H1 (cell line): ENCODE results near the gene IL19. TPM values are rescaled to one million over a fixed set of nuclear protein-coding genes. Genes with fewer than 3 reads are reported as not detected.

ENCODE experiments used
- CTCF ChIA-PET: fragments of 300-600 bp; sonication (Branson Sonifier 250); formaldehyde crosslinking; loops from one replicate; lab custom pipeline; 2021; ENCODE audit not compliant: partially characterized antibody; lab: Charles Lee
- POLR2A ChIA-PET: fragments of 300-600 bp; sonication (Branson Sonifier 250); formaldehyde crosslinking; loops from one replicate; lab custom pipeline; 2021; ENCODE audit warnings: inconsistent platforms; ENCODE audit not compliant: partially characterized antibody; lab: Charles Lee
- DNase-seq, 2 experiments: peaks; one replicate each; pipeline versions ENCODE4 v3.0.0 to v3.0.0-alpha.2; 2010 to 2022; ENCODE audit warnings: low spot score in 2 of 2, low read depth in 1 of 2, mixed read lengths in 1 of 2
- FAIRE-seq: peaks from 2 replicates; lab custom pipeline; 2011; peaks lifted over from hg19 to GRCh38; lab: Jason Lieb, UNC
- H2AFZ ChIP-seq: 2 replicates; pipeline ENCODE4 v1.8.1; 2012; ENCODE audit warnings: low read length, inconsistent platforms
- H2AK5ac ChIP-seq: 2 replicates; pipeline ENCODE4 v1.6.1; 2013; ENCODE audit warnings: low read depth, low read length
- H2BK120ac ChIP-seq: replicated peaks from 2 replicates; pipeline ENCODE3; 2013; ENCODE audit warnings: low read depth, low read length, inconsistent platforms
- H2BK12ac ChIP-seq: 2 replicates; pipeline ENCODE4 v1.6.1; 2013; ENCODE audit warnings: low read depth, low read length
- H2BK15ac ChIP-seq: 2 replicates; pipeline ENCODE4 v1.6.1; 2013; ENCODE audit warnings: low read length
- H2BK20ac ChIP-seq: 2 replicates; pipeline ENCODE4 v1.6.1; 2013; ENCODE audit warnings: low read length
- H2BK5ac ChIP-seq: 2 replicates; pipeline ENCODE4 v1.6.1; 2013; ENCODE audit warnings: low read depth, low read length
- H3K14ac ChIP-seq: 2 replicates; pipeline ENCODE4 v1.6.1; 2013; ENCODE audit warnings: inconsistent platforms; ENCODE audit not compliant: insufficient read length
- H3K18ac ChIP-seq: 2 replicates; pipeline ENCODE4 v1.6.1; 2013; ENCODE audit warnings: low read length; ENCODE audit errors: extremely low read depth
- H3K23ac ChIP-seq: 2 replicates; pipeline ENCODE4 v1.6.1; 2013; ENCODE audit warnings: inconsistent platforms; ENCODE audit not compliant: insufficient read length
- H3K23me2 ChIP-seq: 2 replicates; pipeline ENCODE4 v1.6.1; 2013; ENCODE audit warnings: low read depth, low read length
- H3K27ac ChIP-seq: 2 replicates; pipeline ENCODE4 v1.6.1; 2011; ENCODE audit warnings: low read depth, low read length, inconsistent platforms
- H3K27me3 ChIP-seq, 4 experiments: replicated peaks in 1 of 4; 1 replicate in 1 of 4; 2 replicates in 3 of 4; pipeline versions ENCODE4 v1.6.1 to v1.8.1; 2011 to 2013; ENCODE audit warnings: low read length in 3 of 4, mild to moderate bottlenecking in 3 of 4, inconsistent platforms in 2 of 4, mixed read lengths in 2 of 4, moderate library complexity in 1 of 4; ENCODE audit not compliant: control insufficient read depth in 3 of 4, insufficient read depth in 3 of 4; ENCODE audit errors: extremely low read depth in 1 of 4
- H3K36me3 ChIP-seq, 4 experiments: 2 replicates each; pipeline versions ENCODE4 v1.6.1 to v1.8.1; 2011 to 2013; ENCODE audit warnings: mild to moderate bottlenecking in 4 of 4, low read length in 3 of 4, moderate library complexity in 2 of 4, control low read depth in 1 of 4, inconsistent platforms in 1 of 4; ENCODE audit not compliant: insufficient read depth in 4 of 4, control insufficient read depth in 2 of 4
- H3K4ac ChIP-seq: replicated peaks from 2 replicates; pipeline ENCODE3; 2013; ENCODE audit warnings: low read length, low read depth, mixed read lengths, inconsistent platforms; ENCODE audit not compliant: insufficient read length
- H3K4me1 ChIP-seq, 4 experiments: replicated peaks in 1 of 4; 1 replicate in 1 of 4; 2 replicates in 3 of 4; pipeline versions ENCODE4 v1.6.1 to v1.8.1; 2011 to 2013; ENCODE audit warnings: low read length in 3 of 4, inconsistent platforms in 2 of 4, mixed read lengths in 1 of 4; ENCODE audit not compliant: insufficient read depth in 4 of 4, control insufficient read depth in 3 of 4
- H3K4me2 ChIP-seq, 2 experiments: 2 replicates each; pipeline versions ENCODE4 v1.6.1 to v1.8.1; 2011 to 2013; ENCODE audit warnings: low read depth in 2 of 2, low read length in 2 of 2, control low read depth in 1 of 2, inconsistent platforms in 1 of 2, mild to moderate bottlenecking in 1 of 2; ENCODE audit not compliant: insufficient read depth in 1 of 2
- H3K4me3 ChIP-seq, 4 experiments: fragments of 200-600, 300-600 bp in 1 of 4; sonication (generic), shearing (Covaris generic), sonication (Bioruptor Twin) in 1 of 4; 2 replicates each; pipeline versions ENCODE4 v1.5.1 to v1.8.1; 2011 to 2016; ENCODE audit warnings: low read length in 4 of 4, low read depth in 3 of 4, control low read depth in 2 of 4, inconsistent platforms in 2 of 4, mild to moderate bottlenecking in 2 of 4, mixed read lengths in 1 of 4, moderate library complexity in 1 of 4; ENCODE audit not compliant: insufficient read depth in 2 of 4; ENCODE audit errors: extremely low read depth in 1 of 4
- H3K56ac ChIP-seq: replicated peaks from 2 replicates; pipeline ENCODE3; 2013; ENCODE audit warnings: low read depth, mild to moderate bottlenecking, mixed read lengths, low read length, inconsistent platforms; ENCODE audit not compliant: insufficient read length
- H3K79me1 ChIP-seq: 2 replicates; pipeline ENCODE4 v1.6.1; 2013; ENCODE audit warnings: low read depth, low read length, control low read depth
- H3K79me2 ChIP-seq, 2 experiments: 2 replicates each; pipeline versions ENCODE4 v1.6.1 to v1.8.1; 2012 to 2013; ENCODE audit warnings: low read length in 2 of 2, mild to moderate bottlenecking in 2 of 2, inconsistent platforms in 1 of 2; ENCODE audit not compliant: insufficient read depth in 2 of 2, control insufficient read depth in 1 of 2
- H3K9ac ChIP-seq, 4 experiments: replicated peaks in 1 of 4; 1 replicate in 1 of 4; 2 replicates in 3 of 4; pipeline versions ENCODE4 v1.6.1 to v1.8.1; 2011 to 2013; ENCODE audit warnings: low read depth in 3 of 4, low read length in 3 of 4, control low read depth in 2 of 4, mild to moderate bottlenecking in 2 of 4, moderate library complexity in 2 of 4, inconsistent platforms in 1 of 4; ENCODE audit errors: extremely low read depth in 1 of 4
- H3K9me3 ChIP-seq, 2 experiments: 2 replicates each; pipeline versions ENCODE4 v1.6.1 to v1.8.1; 2012 to 2013; ENCODE audit warnings: mild to moderate bottlenecking in 2 of 2, moderate library complexity in 2 of 2, control low read depth in 1 of 2, inconsistent platforms in 1 of 2, low read depth in 1 of 2, low read length in 1 of 2, mixed read lengths in 1 of 2; ENCODE audit not compliant: insufficient read depth in 2 of 2
- H4K20me1 ChIP-seq, 2 experiments: replicated peaks in 1 of 2; 2 replicates each; pipeline versions ENCODE3 to v1.8.1; 2011 to 2013; ENCODE audit warnings: inconsistent platforms in 2 of 2, low read length in 2 of 2, mild to moderate bottlenecking in 1 of 2; ENCODE audit not compliant: insufficient read depth in 2 of 2, control insufficient read depth in 1 of 2
- H4K5ac ChIP-seq: 2 replicates; pipeline ENCODE4 v1.6.1; 2013; ENCODE audit warnings: low read length, low read depth, mixed read lengths, inconsistent platforms; ENCODE audit not compliant: insufficient read length
- H4K8ac ChIP-seq: 2 replicates; pipeline ENCODE4 v1.8.0; 2013; ENCODE audit warnings: mild to moderate bottlenecking, moderate library complexity, low read length, inconsistent platforms; ENCODE audit not compliant: insufficient read depth; ENCODE audit errors: extremely low read depth
- H4K91ac ChIP-seq: replicated peaks from 2 replicates; pipeline ENCODE3; 2013; ENCODE audit warnings: low read length, mixed read lengths, inconsistent platforms; ENCODE audit not compliant: insufficient read length
- EP300 ChIP-seq, 2 experiments: IDR thresholded peaks; 1 replicate in 1 of 2; 2 replicates in 1 of 2; pipeline ENCODE4 v1.6.1; 2011 to 2012; ENCODE audit warnings: low read depth in 2 of 2, low read length in 2 of 2, mild to moderate bottlenecking in 2 of 2, borderline replicate concordance in 1 of 2, inconsistent platforms in 1 of 2, moderate library complexity in 1 of 2
- GTF2F1 ChIP-seq: IDR thresholded peaks from 2 replicates; pipeline ENCODE4 v1.6.1; 2012; ENCODE audit warnings: low read depth, low read length, improper control_type of control experiment, borderline replicate concordance
- KDM1A ChIP-seq: fragments of 200-600, 300-600 bp; sonication (generic); IDR thresholded peaks from 2 replicates; pipeline ENCODE4 v1.7.1; 2016; ENCODE audit warnings: mild to moderate bottlenecking, low read length, borderline replicate concordance
- TCF12 ChIP-seq: IDR thresholded peaks from 2 replicates; pipeline ENCODE4 v1.6.1; 2011; ENCODE audit warnings: low read depth, mild to moderate bottlenecking, low read length
- WGBS, 2 experiments: shearing (Covaris generic) in 1 of 2; methylation state at CpG; one replicate each; pipeline versions ENCODE4 v1.1.6 to v1.1.7; 2013 to 2015; ENCODE audit warnings: low lambda C conversion rate in 2 of 2, mixed read lengths in 2 of 2, inconsistent platforms in 1 of 2, low coverage in 1 of 2, missing lambda C conversion rate in 1 of 2; ENCODE audit not compliant: insufficient replicate concordance in 2 of 2, insufficient coverage in 1 of 2, insufficient read length in 1 of 2; ENCODE audit errors: extremely low coverage in 1 of 2, missing lambda C conversion rate in 1 of 2; 5-methylcytosine and 5-hydroxymethylcytosine counted together
- polyA plus RNA-seq, 7 experiments: library from polyadenylated mRNA; depleted of rRNA in 3 of 7; stranded (reverse) in 5 of 7; unstranded in 2 of 7; fragments of >200 nt in 5 of 7; fragments of 200-250 nt in 2 of 7; gene quantifications; 1 replicate in 5 of 7; 2 replicates in 1 of 7; 4 replicates in 1 of 7; pipeline versions ENCODE4 v1.2.1 to v1.2.3, GENCODE V29; 2011 to 2013; ENCODE audit warnings: missing spikeins in 2 of 7, mixed read lengths in 2 of 7
- total RNA-seq: library from RNA; stranded (reverse); fragmentation: NEBNext Ultra II Directional; extraction: Animal tissue kit (Norgen Biotek cat#: 25700); gene quantifications from 2 replicates; pipeline ENCODE4 v1.2.1, GENCODE V29; 2021

The IL19 gene
- total and polyA plus RNA-seq, 2 of the 8 experiments (the other 6 are each of a cell fraction or from before 2014, with no cell fraction given) = not detected

DNA sequence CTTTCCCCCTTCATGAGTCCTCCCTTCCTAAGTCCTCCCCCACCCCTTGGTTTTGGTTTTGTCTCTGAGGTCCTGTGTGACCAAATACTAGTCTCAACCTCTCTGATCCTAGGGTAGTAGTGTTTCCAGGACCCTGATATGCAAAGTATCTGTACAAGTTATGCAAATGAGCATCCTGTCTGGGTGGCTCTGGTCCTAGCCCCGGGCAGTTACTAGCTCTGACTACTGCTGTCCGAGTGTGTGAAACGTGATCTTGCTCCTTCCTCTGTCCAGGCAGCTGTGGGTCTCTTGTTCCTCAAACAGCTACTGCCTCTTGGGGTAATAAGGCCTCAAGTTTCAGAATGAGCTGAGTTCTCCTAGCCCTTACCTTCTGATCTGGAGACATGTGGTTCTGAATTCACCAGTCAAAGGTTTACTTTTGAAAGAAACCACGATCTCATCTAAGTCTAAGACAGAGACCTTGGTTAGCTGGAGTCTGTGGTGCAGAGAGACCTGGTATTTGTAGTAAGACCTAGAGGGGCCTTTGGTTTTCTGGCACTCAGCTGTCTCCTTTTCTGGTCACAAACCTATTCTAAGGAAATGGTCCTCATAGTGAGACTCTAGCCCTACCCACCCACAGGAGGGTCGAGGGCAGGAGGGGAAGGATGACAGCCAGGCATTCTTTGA is 31.0 kb upstream of the IL19 start:
- H3K27ac ChIP-seq = no peak overlapping the region
- no peak overlapping the region for H2AFZ ChIP-seq
- FAIRE-seq (no peak), DNase-seq (no peak)
- POLR2A ChIA-PET = no interaction called here
- no peaks in the 10 kb centered on the region for H3K27me3 ChIP-seq
- peaks cover 0 to 3% (median 0%) of the 10 kb centered on the region in 4 experiments; a peak in 2 of 7 replicates for H3K4me1 ChIP-seq
- no peak overlapping the region for H2BK5ac ChIP-seq
- no peak overlapping the region for H2BK12ac ChIP-seq
- peak overlapping the region in 1 of 4 experiments; percentile 36; a peak in 1 of 7 replicates for H3K9ac ChIP-seq
- no peak overlapping the region for H4K91ac ChIP-seq
- H3K4me2 ChIP-seq = no peak overlapping the region
- H3K18ac ChIP-seq = no peak overlapping the region
- no peak overlapping the region for H4K8ac ChIP-seq
- H4K20me1 ChIP-seq = peaks cover 2% of the 10 kb centered on the region in 2 experiments
- H3K79me2 ChIP-seq = no peaks in the 10 kb centered on the region
- H2BK15ac ChIP-seq = no peak overlapping the region
- H2AK5ac ChIP-seq = no peak overlapping the region
- no peak overlapping the region for H4K5ac ChIP-seq
- H3K4ac ChIP-seq = no peak overlapping the region
- TF ChIP-seq TCF12 = no peak
- no peak for TF ChIP-seq EP300 (IDR thresholded peaks at IDR 0.05; ENCODE audit: borderline replicate concordance in 1 of 2, low read depth in 2 of 2, low read length in 2 of 2)
- no peak for TF ChIP-seq GTF2F1
- TF ChIP-seq KDM1A = peak; percentile 16; the same call in 1 of the 2 replicates
- TF ChIP-seq, all 59 proteins: peak for 1
- CTCF ChIA-PET = interaction anchor here (0.6 to 4.5 kb wide), 20 partner anchors 9 to 289 kb away, joined by 3 to 19 read pairs (median 4); partner anchors contain the start of gene IL19
- H2BK20ac ChIP-seq = no peak overlapping the region
- no peaks in the 10 kb centered on the region for H3K23me2 ChIP-seq
- no peak overlapping the region for H3K56ac ChIP-seq
- no peak overlapping the region for H2BK120ac ChIP-seq
- no peak overlapping the region for H3K23ac ChIP-seq
- H3K36me3 ChIP-seq = peaks cover 0 to 3% (median 0%) of the 10 kb centered on the region in 4 experiments; a peak in 1 of 8 replicates
- 88% methylated on average over 5 of the region's 5 CpGs; no CpG with 5 or more reads in 1 of the 2 experiments for WGBS, 2 experiments
- H3K4me3 ChIP-seq = no peak overlapping the region
- H3K79me1 ChIP-seq = no peaks in the 10 kb centered on the region
- no peak overlapping the region for H3K14ac ChIP-seq
- no peaks in the 10 kb centered on the region for H3K9me3 ChIP-seq
